Measurements from ENCODE around the gene MRPL36.

DNA sequence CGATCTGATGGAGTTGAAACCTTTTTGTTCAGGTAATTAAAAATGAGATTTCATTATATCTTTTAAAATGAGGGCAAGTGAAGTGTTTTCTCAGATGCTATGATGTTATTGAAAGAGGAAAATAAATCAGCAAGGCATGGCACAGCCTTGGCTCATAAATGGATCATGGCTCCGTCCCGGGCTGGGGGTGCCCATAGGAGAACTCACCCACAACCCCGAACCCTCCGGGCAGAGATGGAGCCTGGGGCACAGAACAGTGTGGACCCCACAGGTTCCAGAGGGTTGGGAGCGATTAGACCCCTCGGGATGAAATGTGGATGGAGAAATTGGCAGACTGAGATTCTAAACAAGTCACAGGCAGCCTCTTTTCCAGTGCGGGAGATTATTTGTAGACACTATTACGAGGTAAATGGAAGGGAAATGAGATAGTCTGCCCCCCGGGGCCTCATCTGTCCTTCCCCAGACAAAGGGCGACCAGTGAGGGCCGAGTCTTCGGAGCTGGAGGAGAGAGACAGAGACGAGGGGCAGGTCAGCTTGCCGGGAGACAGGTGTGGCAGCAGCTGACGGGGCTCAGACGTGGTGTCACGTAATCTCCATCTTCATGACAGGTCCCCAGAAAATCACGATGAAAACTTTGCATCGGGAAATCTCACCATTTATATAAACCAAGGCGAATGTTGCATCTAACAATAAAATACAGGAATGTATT lies 35.2 kb upstream of the MRPL36 start:
- TF ChIP-seq, protein P1, sequence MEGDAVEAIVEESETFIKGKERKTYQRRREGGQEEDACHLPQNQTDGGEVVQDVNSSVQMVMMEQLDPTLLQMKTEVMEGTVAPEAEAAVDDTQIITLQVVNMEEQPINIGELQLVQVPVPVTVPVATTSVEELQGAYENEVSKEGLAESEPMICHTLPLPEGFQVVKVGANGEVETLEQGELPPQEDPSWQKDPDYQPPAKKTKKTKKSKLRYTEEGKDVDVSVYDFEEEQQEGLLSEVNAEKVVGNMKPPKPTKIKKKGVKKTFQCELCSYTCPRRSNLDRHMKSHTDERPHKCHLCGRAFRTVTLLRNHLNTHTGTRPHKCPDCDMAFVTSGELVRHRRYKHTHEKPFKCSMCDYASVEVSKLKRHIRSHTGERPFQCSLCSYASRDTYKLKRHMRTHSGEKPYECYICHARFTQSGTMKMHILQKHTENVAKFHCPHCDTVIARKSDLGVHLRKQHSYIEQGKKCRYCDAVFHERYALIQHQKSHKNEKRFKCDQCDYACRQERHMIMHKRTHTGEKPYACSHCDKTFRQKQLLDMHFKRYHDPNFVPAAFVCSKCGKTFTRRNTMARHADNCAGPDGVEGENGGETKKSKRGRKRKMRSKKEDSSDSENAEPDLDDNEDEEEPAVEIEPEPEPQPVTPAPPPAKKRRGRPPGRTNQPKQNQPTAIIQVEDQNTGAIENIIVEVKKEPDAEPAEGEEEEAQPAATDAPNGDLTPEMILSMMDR (IDR thresholded peaks at IDR 0.05), result no peak
- no peak for TF ChIP-seq EP300 (IDR thresholded peaks at IDR 0.05)
